Measurements from ENCODE around the gene RRM2.
A peak's percentile ranks its signal among the peaks of the same experiment; 100 is the strongest.

Gene RRM2

GRCh38 chr2:10158681-10159080 is 36.1 kb downstream of the RRM2 start:
- no peak for DNase-seq (ENCODE audit: low spot score)

GRCh38 chr2:10159086-10159485 is 36.5 kb downstream of the RRM2 start:
- DNase-seq (ENCODE audit: low spot score): no peak

- no peak for DNase-seq (ENCODE audit: low spot score)
Measured at GRCh38 chr2:10159581-10160131, 37.1 kb downstream of the RRM2 start.

- no peak for DNase-seq (ENCODE audit: low spot score)
Measured at GRCh38 chr2:10160203-10160955, 37.8 kb downstream of the RRM2 start.

GRCh38 chr2:10161206-10161931 is 38.8 kb downstream of the RRM2 start:
- no peak for DNase-seq (ENCODE audit: low spot score)

GRCh38 chr2:10161961-10162441 is 39.5 kb downstream of the RRM2 start:
- DNase-seq (ENCODE audit: low spot score): peak; percentile 79

GRCh38 chr2:10162586-10163497 is 40.3 kb downstream of the RRM2 start:
- DNase-seq (ENCODE audit: low spot score): no peak

GRCh38 chr2:10163498-10164486 is 41.3 kb downstream of the RRM2 start:
- DNase-seq (ENCODE audit: low spot score): no peak

GRCh38 chr2:10164601-10165000 is 42.1 kb downstream of the RRM2 start:
- no peak for DNase-seq (ENCODE audit: low spot score)

- no peak for DNase-seq (ENCODE audit: low spot score)
Measured at GRCh38 chr2:10165282-10165681, 42.7 kb downstream of the RRM2 start.

- DNase-seq (ENCODE audit: low spot score): no peak
Measured at GRCh38 chr2:10165861-10166675, 43.5 kb downstream of the RRM2 start.

GRCh38 chr2:10166676-10167292 is 44.2 kb downstream of the RRM2 start:
- DNase-seq (ENCODE audit: low spot score): no peak

- no peak for DNase-seq (ENCODE audit: low spot score)
Measured at GRCh38 chr2:10167316-10167715, 44.8 kb downstream of the RRM2 start.

- no peak for DNase-seq (ENCODE audit: low spot score)
Measured at GRCh38 chr2:10168221-10168620, 45.7 kb downstream of the RRM2 start.

- peak; percentile 80 for DNase-seq (ENCODE audit: low spot score)
Measured at GRCh38 chr2:10169053-10169578, 46.6 kb downstream of the RRM2 start.

- DNase-seq (ENCODE audit: low spot score): peak; percentile 78
Measured at GRCh38 chr2:10169581-10169980, 47.0 kb downstream of the RRM2 start.

- peak; percentile 85 for DNase-seq (ENCODE audit: low spot score)
Measured at GRCh38 chr2:10170256-10170655, 47.7 kb downstream of the RRM2 start.

GRCh38 chr2:10171006-10171800 is 48.7 kb downstream of the RRM2 start:
- DNase-seq (ENCODE audit: low spot score): no peak

Measured in SW480 (cell line).